Measurements from ENCODE around the gene EIF2S2.
A peak's percentile ranks its signal among the peaks of the same experiment; 100 is the strongest.

Gene EIF2S2

GRCh38 chr20:34065260-34065659 is 46.8 kb downstream of the EIF2S2 start:
- Histone ChIP-seq H3K36me3 (ENCODE audit: control insufficient read depth in 2 of 2, insufficient read depth in 1 of 2, low read length in 2 of 2) (peaks cover 0 to 9% of the 10 kb centered on the region in 2 experiments; a peak in 1 of 3 replicates), H3K9me3 (ENCODE audit: control insufficient read depth, insufficient read depth, low read depth, low read length) (no peaks in the 10 kb centered on the region), H3K4me3 (ENCODE audit: low read depth, low read length) (no peak overlapping the region), H3K27ac (ENCODE audit: extremely low read depth, low read depth, low read length) (no peak overlapping the region), H3K4me1 (ENCODE audit: control insufficient read depth, insufficient read depth, low read length) (no peaks in the 10 kb centered on the region)
- CTCF ChIA-PET, result interaction anchor here (0.6 to 1.6 kb wide), 2 partner anchors 202 to 489 kb away, joined by 3 to 4 read pairs; no protein-coding TSS in a partner anchor
- POLR2A ChIA-PET, result interaction anchor here (1.1 kb wide), 1 partner anchor 72 kb away, joined by 4 read pairs; the partner anchor contains the start of gene RALY
- TF ChIP-seq ZBTB8A (tag by site-specific recombination; IDR thresholded peaks at IDR 0.05) (no peak), ZNF76 (tag by site-specific recombination; IDR thresholded peaks at IDR 0.05; ENCODE audit: borderline replicate concordance, low read depth) (no peak), ZNF169 (tag by site-specific recombination; IDR thresholded peaks at IDR 0.05) (no peak), SCRT2 (tag by site-specific recombination; IDR thresholded peaks at IDR 0.05) (peak; percentile 88), SCRT1 (tag by site-specific recombination; IDR thresholded peaks at IDR 0.05; ENCODE audit: borderline replicate concordance) (peak; percentile 64; the same call in 1 of the 2 replicates)

- POLR2A ChIA-PET, result no interaction called here
- CTCF ChIA-PET, result interaction anchor here (0.5 to 2.0 kb wide), 4 partner anchors 131 to 201 kb away, joined by 3 to 7 read pairs (median 4); no protein-coding TSS in a partner anchor
- Histone ChIP-seq H3K36me3 (ENCODE audit: control insufficient read depth in 2 of 2, insufficient read depth in 1 of 2, low read length in 2 of 2) (peaks cover 0 to 13% of the 10 kb centered on the region in 2 experiments; a peak in 1 of 3 replicates), H3K9me3 (ENCODE audit: control insufficient read depth, insufficient read depth, low read depth, low read length) (no peaks in the 10 kb centered on the region), H3K4me3 (ENCODE audit: low read depth, low read length) (no peak overlapping the region), H3K4me1 (ENCODE audit: control insufficient read depth, insufficient read depth, low read length) (no peaks in the 10 kb centered on the region), H3K27ac (ENCODE audit: extremely low read depth, low read depth, low read length) (no peak overlapping the region)
- 0 out of 2 replicates have a peak, but pooled peaks have one; percentile 19 for TF ChIP-seq PRDM10 (tag by site-specific recombination; IDR thresholded peaks at IDR 0.05)
- TF ChIP-seq ZFHX2 (tag by site-specific recombination; conservative IDR thresholded peaks at IDR 0.05), result no peak
- no peak for TF ChIP-seq SALL2 (tag by site-specific recombination; IDR thresholded peaks at IDR 0.05; ENCODE audit: borderline replicate concordance)
- no peak for TF ChIP-seq ZNF513 (tag by site-specific recombination; IDR thresholded peaks at IDR 0.05)
Observed at GRCh38 chr20:34064286-34064685, 47.8 kb downstream of the EIF2S2 start.

GRCh38 chr20:34062570-34063482 is 49.2 kb downstream of the EIF2S2 start:
- H3K27ac ChIP-seq (ENCODE audit: extremely low read depth, low read depth, low read length), result no peak overlapping the region
- ChIA-PET POLR2A (no interaction called here), CTCF (interaction anchor here (0.6 to 2.0 kb wide), 3 partner anchors 124 to 150 kb away, joined by 3 to 7 read pairs (median 6); no protein-coding TSS in a partner anchor)
- no peaks in the 10 kb centered on the region for H3K9me3 ChIP-seq (ENCODE audit: control insufficient read depth, insufficient read depth, low read depth, low read length)
- H3K4me1 ChIP-seq (ENCODE audit: control insufficient read depth, insufficient read depth, low read length), result no peaks in the 10 kb centered on the region
- H3K4me3 ChIP-seq (ENCODE audit: low read depth, low read length), result no peak overlapping the region
- TF ChIP-seq ZNF341 (tag by site-specific recombination; IDR thresholded peaks at IDR 0.05; ENCODE audit: low read depth), result no peak
- no peak for TF ChIP-seq ZNF2 (tag by site-specific recombination; IDR thresholded peaks at IDR 0.05)
- no peak for TF ChIP-seq ZNF518A (tag by site-specific recombination; conservative IDR thresholded peaks at IDR 0.05; ENCODE audit: low read depth)
- TF ChIP-seq SP7 (tag by site-specific recombination; IDR thresholded peaks at IDR 0.05), result 0 out of 2 replicates have a peak, but pooled peaks have one; percentile 20
- H3K36me3 ChIP-seq (ENCODE audit: control insufficient read depth in 2 of 2, insufficient read depth in 1 of 2, low read length in 2 of 2), result peaks cover 0 to 14% of the 10 kb centered on the region in 2 experiments; a peak in 1 of 3 replicates

Measured in HEK293 (cell line).